Left lung (tissue), 10 donors: ENCODE data around the gene TNFRSF1A. TPM values are rescaled to one million over a fixed set of nuclear protein-coding genes. Genes with fewer than 3 reads are reported as not detected.

ENCODE experiments used
- ATAC-seq: fragments of 200-7000 bp; cut with Tn5 transposase; one replicate; pipeline ENCODE4 v1.9.1; 2020; ENCODE audit warnings: moderate library complexity
- DNase-seq, 4 donors: peaks; one replicate each; pipeline ENCODE4 v3.0.0-alpha.2; 2013 to 2020
- H3K27ac ChIP-seq, 2 donors: fragments of 200-600 bp; sonication (generic) in 1 of 2; one replicate each; pipeline versions ENCODE4 v1.5.0 to v1.8.0; 2020 to 2021
- H3K27me3 ChIP-seq, 2 donors: fragments of 200-600 bp; sonication (generic) in 1 of 2; one replicate each; pipeline versions ENCODE4 v1.5.0 to v1.8.0; 2020 to 2021
- H3K36me3 ChIP-seq, 2 donors: fragments of 200-600 bp; sonication (generic) in 1 of 2; one replicate each; pipeline versions ENCODE4 v1.5.0 to v1.8.0; 2020 to 2021
- H3K4me1 ChIP-seq, 2 donors: fragments of 200-600 bp; one replicate each; pipeline ENCODE4 v1.8.0; 2021
- H3K4me3 ChIP-seq, 2 donors: fragments of 200-600 bp; sonication (generic) in 1 of 2; one replicate each; pipeline versions ENCODE4 v1.5.0 to v1.8.0; 2020 to 2021; ENCODE audit warnings: mild to moderate bottlenecking in 1 of 2
- H3K9me3 ChIP-seq, 2 donors: fragments of 200-600 bp; sonication (generic) in 1 of 2; one replicate each; pipeline versions ENCODE4 v1.5.0 to v1.8.0; 2020 to 2021
- CTCF ChIP-seq, 2 donors: fragments of 200-600 bp; sonication (generic) in 1 of 2; IDR thresholded peaks; one replicate each; pipeline versions ENCODE4 v1.5.0 to v1.8.0; 2021; ENCODE audit warnings: antibody characterized with exemption in 2 of 2
- intact Hi-C, 2 donors: fragments of 100-400 bp; cut with DNase I; formaldehyde crosslinking; loops; one replicate each; pipeline versions ENCODE4 v1.11.2 to v1.14.2; 2022
- polyA plus RNA-seq, 6 donors: library from polyadenylated mRNA; unstranded; fragments of 120-200 nt; gene quantifications; one replicate each; pipeline ENCODE4 v1.2.1, GENCODE V29; 2013; ENCODE audit not compliant: insufficient read length in 6 of 6
- total RNA-seq, 2 donors: library from RNA; stranded (reverse); fragmentation: NEBNext Ultra II Directional; extraction: Animal tissue kit (Norgen Biotek cat#: 25700); gene quantifications; one replicate each; pipeline ENCODE4 v1.2.1, GENCODE V29; 2021
- donor health status: DM: no; HTN: yes; CAD: no.
- donor health status: DM: no; HTN: no; CAD: no.

Gene TNFRSF1A
- total and polyA plus RNA-seq, 8 donors, result 110 to 211 (median 128) TPM

GRCh38 chr12:6319446-6319845, 22.4 kb downstream of the TNFRSF1A start:
- intact Hi-C loops, result no loop called here
- ATAC-seq, result no peak
- no peaks in the 10 kb centered on the region for H3K9me3 ChIP-seq
- H3K36me3 ChIP-seq, result no peaks in the 10 kb centered on the region
- no peak overlapping the region for H3K27ac ChIP-seq
- peaks cover 10 to 35% of the 10 kb centered on the region in 2 donors for H3K4me1 ChIP-seq
- DNase-seq, result no peak
- TF ChIP-seq CTCF (IDR thresholded peaks at IDR 0.05), result no peak
- no peaks in the 10 kb centered on the region for H3K27me3 ChIP-seq
- H3K4me3 ChIP-seq, result no peak overlapping the region

- peaks cover under 1 to 25% of the 10 kb centered on the region in 2 donors for H3K4me1 ChIP-seq
- ATAC-seq (no peak), DNase-seq (no peak)
- no peaks in the 10 kb centered on the region for H3K27me3 ChIP-seq
- TF ChIP-seq CTCF (IDR thresholded peaks at IDR 0.05), result no peak
- H3K36me3 ChIP-seq, result no peaks in the 10 kb centered on the region
- intact Hi-C loops, result no loop called here
- H3K9me3 ChIP-seq, result no peaks in the 10 kb centered on the region
- no peak overlapping the region for H3K27ac ChIP-seq
- no peak overlapping the region for H3K4me3 ChIP-seq
Measured at GRCh38 chr12:6318440-6318879, 23.4 kb downstream of the TNFRSF1A start.

- H3K36me3 ChIP-seq, result no peaks in the 10 kb centered on the region
- peaks cover 0 to 24% of the 10 kb centered on the region in 2 donors for H3K4me1 ChIP-seq
- no peaks in the 10 kb centered on the region for H3K9me3 ChIP-seq
- no peak overlapping the region for H3K4me3 ChIP-seq
- H3K27ac ChIP-seq, result no peak overlapping the region
- intact Hi-C loops, result no loop called here
- no peaks in the 10 kb centered on the region for H3K27me3 ChIP-seq
- DNase-seq (no peak), ATAC-seq (no peak)
- no peak for TF ChIP-seq CTCF (IDR thresholded peaks at IDR 0.05)
Measured at GRCh38 chr12:6317693-6318439, 24.0 kb downstream of the TNFRSF1A start.

- no peak overlapping the region for H3K27ac ChIP-seq
- no peaks in the 10 kb centered on the region for H3K36me3 ChIP-seq
- no peaks in the 10 kb centered on the region for H3K9me3 ChIP-seq
- no peak for TF ChIP-seq CTCF (IDR thresholded peaks at IDR 0.05)
- H3K4me3 ChIP-seq, result no peak overlapping the region
- H3K4me1 ChIP-seq, result peaks cover 0 to 24% of the 10 kb centered on the region in 2 donors
- no peaks in the 10 kb centered on the region for H3K27me3 ChIP-seq
- DNase-seq (no peak), ATAC-seq (no peak)
- intact Hi-C loops, result no loop called here
Measured at GRCh38 chr12:6316921-6317692, 24.8 kb downstream of the TNFRSF1A start.
